Smooth muscle cell of the brain vasculature (primary cell): ENCODE measurements around the gene PTPRR.
A peak's percentile ranks its signal among the peaks of the same experiment; 100 is the strongest.

Experiments used
- DNase-seq: peaks from one replicate; pipeline ENCODE4 v3.0.0-alpha.2; 2012; ENCODE audit warnings: low read depth, low spot score

PTPRR gene

GRCh38 chr12:70608184-70608583 is 312.4 kb downstream of the PTPRR start:
- no peak for DNase-seq

- DNase-seq = no peak
These were observed 313.4 kb downstream of the PTPRR start for GRCh38 chr12:70607107-70607506.

GRCh38 chr12:70605976-70606375 is 314.6 kb downstream of the PTPRR start:
- no peak for DNase-seq

- DNase-seq = no peak
These were observed 315.9 kb downstream of the PTPRR start for GRCh38 chr12:70604662-70605061.

- no peak for DNase-seq
These were observed 317.5 kb downstream of the PTPRR start for GRCh38 chr12:70603044-70603443.

GRCh38 chr12:70598467-70599193 is 321.9 kb downstream of the PTPRR start:
- no peak for DNase-seq

- DNase-seq = no peak
These were observed 327.9 kb downstream of the PTPRR start for GRCh38 chr12:70592664-70593063.

- DNase-seq = no peak
These were observed 329.9 kb downstream of the PTPRR start for GRCh38 chr12:70590549-70591226.

GRCh38 chr12:70590051-70590450 is 330.5 kb downstream of the PTPRR start:
- peak; percentile 60 for DNase-seq
